Smooth muscle cell (in vitro differentiated cells): ENCODE measurements around the gene PRAMEF12. TPM values are rescaled to one million over a fixed set of nuclear protein-coding genes. Genes with fewer than 3 reads are reported as not detected.
"Not testable (repeated sequence)": the region's sequence is repeated elsewhere in the genome, so short reads cannot be mapped to it uniquely, and the experiment has no call there.

Experiments
- DNase-seq: peaks from one replicate; lab custom pipeline; 2025; ENCODE audit not compliant: unreplicated experiment; lab: John Stamatoyannopoulos, UW
- H2AFZ ChIP-seq: fragments of 200-600 bp; sonication (generic); 2 replicates; pipeline ENCODE4 v1.6.0; 2016; ENCODE audit warnings: antibody characterized with exemption, low read depth, mild to moderate bottlenecking
- H3F3A ChIP-seq: fragments of 200-600 bp; sonication (generic); 2 replicates; pipeline ENCODE4 v1.6.0; 2017; ENCODE audit warnings: antibody characterized with exemption, low read depth
- H3K27ac ChIP-seq: fragments of 200-600 bp; sonication (generic); 2 replicates; pipeline ENCODE4 v1.5.1; 2016; ENCODE audit warnings: low read depth, mild to moderate bottlenecking
- H3K27me3 ChIP-seq: fragments of 200-600 bp; sonication (generic); 2 replicates; pipeline ENCODE4 v1.6.1; 2016; ENCODE audit warnings: low read depth, mild to moderate bottlenecking
- H3K36me3 ChIP-seq: fragments of 200-600 bp; sonication (generic); 2 replicates; pipeline ENCODE4 v1.5.1; 2016; ENCODE audit warnings: low read depth
- H3K4me1 ChIP-seq: fragments of 200-600 bp; sonication (generic); 2 replicates; pipeline ENCODE4 v1.5.1; 2016; ENCODE audit warnings: low read depth
- H3K4me2 ChIP-seq: fragments of 200-600 bp; sonication (generic); 2 replicates; pipeline ENCODE4 v1.6.0; 2016; ENCODE audit warnings: mild to moderate bottlenecking
- H3K4me3 ChIP-seq: fragments of 200-600 bp; sonication (generic); 2 replicates; pipeline ENCODE4 v1.5.1; 2016; ENCODE audit warnings: mild to moderate bottlenecking
- H3K79me2 ChIP-seq: fragments of 200-600 bp; sonication (generic); 2 replicates; pipeline ENCODE4 v1.6.0; 2016; ENCODE audit warnings: low read depth, mild to moderate bottlenecking
- H3K9ac ChIP-seq: fragments of 200-600 bp; sonication (generic); 2 replicates; pipeline ENCODE4 v1.6.0; 2016; ENCODE audit warnings: low read depth
- H3K9me3 ChIP-seq: fragments of 200-600 bp; sonication (generic); replicated peaks from 2 replicates; pipeline ENCODE4 v1.5.1; 2016; ENCODE audit warnings: low read depth
- H4K20me1 ChIP-seq: fragments of 200-600 bp; sonication (generic); 2 replicates; pipeline ENCODE4 v1.6.0; 2016; ENCODE audit warnings: low read depth
- CTCF ChIP-seq: fragments of 200-600 bp; sonication (generic); IDR thresholded peaks from 2 replicates; pipeline ENCODE4 v1.5.1; 2017; ENCODE audit warnings: borderline replicate concordance, mild to moderate bottlenecking, antibody characterized with exemption; ENCODE audit not compliant: insufficient read depth, poor library complexity, severe bottlenecking
- WGBS: methylation state at CpG from one replicate; pipeline ENCODE4 v1.1.7; 2016; ENCODE audit warnings: low lambda C conversion rate; 5-methylcytosine and 5-hydroxymethylcytosine counted together
- polyA plus RNA-seq: library from polyadenylated mRNA; unstranded; fragments of >200 nt; fragmentation: Nextera tagmentation; extraction: Ambion mirVana; gene quantifications from 2 replicates; pipeline ENCODE4 v1.2.1, GENCODE V29; 2016
- total RNA-seq: library from RNA; depleted of rRNA; stranded (reverse); fragments of >200 nt; gene quantifications from 2 replicates; pipeline ENCODE4 v1.2.3, GENCODE V29; 2014

PRAMEF12 gene
- total and polyA plus RNA-seq, 2 experiments from 2014 or later = not detected

DNA sequence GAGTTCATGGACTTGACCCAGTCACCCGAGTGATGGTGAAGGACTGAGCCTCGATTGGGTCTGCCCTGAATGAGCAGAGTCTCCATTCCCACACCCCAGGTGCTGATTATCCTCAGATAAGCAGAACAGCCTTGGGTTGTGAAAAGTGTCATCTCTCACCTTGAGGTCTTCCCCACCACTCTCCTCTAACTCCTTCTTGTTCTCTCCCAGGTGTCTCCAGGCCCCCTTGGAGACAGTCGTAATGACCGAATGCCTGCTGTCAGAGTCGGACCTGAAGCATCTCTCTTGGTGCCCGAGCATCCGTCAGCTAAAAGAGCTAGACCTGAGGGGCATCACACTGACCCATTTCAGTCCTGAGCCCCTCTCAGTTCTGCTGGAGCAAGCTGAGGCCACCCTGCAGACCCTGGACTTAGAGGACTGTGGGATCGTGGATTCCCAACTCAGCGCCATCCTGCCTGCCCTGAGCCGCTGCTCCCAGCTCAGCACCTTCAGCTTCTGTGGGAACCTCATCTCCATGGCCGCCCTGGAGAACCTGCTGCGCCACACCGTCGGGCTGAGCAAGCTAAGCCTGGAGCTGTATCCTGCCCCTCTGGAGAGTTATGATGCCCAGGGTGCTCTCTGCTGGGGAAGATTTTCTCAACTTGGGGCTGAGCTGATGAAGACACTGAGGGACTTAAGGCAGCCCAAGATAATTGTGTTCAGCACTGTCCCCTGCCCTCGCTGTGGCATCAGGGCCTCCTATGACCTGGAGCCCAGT, 3.4 kb downstream of the PRAMEF12 start:
- Histone ChIP-seq H3K4me3 (no peak overlapping the region), H3K9ac (no peak overlapping the region), H3K27me3 (no peaks in the 10 kb centered on the region), H4K20me1 (no peaks in the 10 kb centered on the region), H3K9me3 (no peaks in the 10 kb centered on the region), H3K79me2 (no peaks in the 10 kb centered on the region), H3K4me2 (no peak overlapping the region), H3K4me1 (no peaks in the 10 kb centered on the region), H3K36me3 (no peaks in the 10 kb centered on the region), H3F3A (no peaks in the 10 kb centered on the region), H3K27ac (no peak overlapping the region), H2AFZ (no peak overlapping the region)
- 93% methylated on average over 15 of the region's 15 CpGs for WGBS
- DNase-seq = no peak
- TF ChIP-seq CTCF = no peak

DNA sequence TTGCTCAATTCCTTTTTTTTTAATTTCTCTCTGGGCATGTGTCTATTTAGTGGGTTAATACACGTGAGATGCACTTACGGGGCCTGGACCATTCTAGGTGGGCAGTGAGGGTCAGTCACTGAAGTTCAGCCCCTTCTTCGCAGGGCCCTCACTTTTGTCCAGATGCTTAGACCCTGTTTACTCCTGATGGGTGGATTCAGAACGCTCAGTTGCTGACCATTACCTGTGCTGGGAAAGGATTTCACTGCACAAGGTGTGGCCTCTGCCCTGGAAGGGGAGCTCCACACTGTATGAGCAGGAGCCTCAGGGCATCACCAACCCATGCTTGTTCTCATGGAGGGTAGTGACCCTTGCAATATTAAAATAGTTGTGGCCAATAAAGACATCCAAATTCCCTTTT, 4.5 kb downstream of the PRAMEF12 start:
- Histone ChIP-seq H3K4me3 (no peak overlapping the region), H2AFZ (no peak overlapping the region), H3K27ac (no peak overlapping the region), H3K79me2 (no peaks in the 10 kb centered on the region), H3K9me3 (no peaks in the 10 kb centered on the region), H4K20me1 (no peaks in the 10 kb centered on the region), H3K27me3 (no peaks in the 10 kb centered on the region), H3K36me3 (no peaks in the 10 kb centered on the region), H3F3A (no peaks in the 10 kb centered on the region), H3K4me1 (no peaks in the 10 kb centered on the region), H3K4me2 (no peak overlapping the region), H3K9ac (no peak overlapping the region)
- DNase-seq = no peak
- WGBS = 92% methylated on average over 4 of the region's 4 CpGs
- no peak for TF ChIP-seq CTCF

DNA sequence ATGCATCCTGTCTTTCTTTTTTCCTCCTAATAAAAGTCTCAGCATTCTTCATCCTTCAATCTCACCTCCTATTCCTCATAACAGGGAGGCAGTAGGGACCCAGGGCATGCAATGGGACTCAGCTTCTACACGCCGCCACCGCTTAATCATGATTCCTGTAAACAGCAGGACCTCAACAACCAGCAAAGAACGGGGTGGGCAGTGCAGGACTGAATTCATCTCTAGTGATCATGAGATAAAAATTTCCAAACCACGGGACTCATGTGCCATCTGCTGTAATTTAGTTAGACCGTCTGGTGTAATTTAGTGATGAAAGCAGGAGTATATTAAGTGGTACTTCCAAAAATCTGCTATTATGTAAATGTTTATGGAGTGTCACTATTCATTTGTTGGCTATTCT, 5.4 kb downstream of the PRAMEF12 start:
- no peaks in the 10 kb centered on the region for H4K20me1 ChIP-seq
- H3K27ac ChIP-seq = no peak overlapping the region
- no peaks in the 10 kb centered on the region for H3K9me3 ChIP-seq
- H3K36me3 ChIP-seq = no peaks in the 10 kb centered on the region
- no peak overlapping the region for H2AFZ ChIP-seq
- H3K4me2 ChIP-seq = no peak overlapping the region
- no peaks in the 10 kb centered on the region for H3F3A ChIP-seq
- DNase-seq = no peak
- H3K9ac ChIP-seq = no peak overlapping the region
- H3K79me2 ChIP-seq = no peaks in the 10 kb centered on the region
- TF ChIP-seq CTCF = no peak
- 89% methylated on average over 6 of the region's 6 CpGs for WGBS
- no peaks in the 10 kb centered on the region for H3K27me3 ChIP-seq
- H3K4me1 ChIP-seq = no peaks in the 10 kb centered on the region
- H3K4me3 ChIP-seq = no peak overlapping the region

- not testable (repeated sequence) for H3K9me3 ChIP-seq, H3F3A ChIP-seq, H4K20me1 ChIP-seq, H3K27ac ChIP-seq, H3K79me2 ChIP-seq, H3K4me3 ChIP-seq, H3K4me2 ChIP-seq, DNase-seq, H2AFZ ChIP-seq, H3K4me1 ChIP-seq, H3K27me3 ChIP-seq, H3K36me3 ChIP-seq, H3K9ac ChIP-seq
- WGBS = 36% methylated on average over 5 of the region's 5 CpGs
Observed at GRCh38 chr1:12781488-12781887, 8.0 kb downstream of the PRAMEF12 start.

GRCh38 chr1:12783783-12784182, 10.2 kb downstream of the PRAMEF12 start:
- 53% methylated on average over 6 of the region's 7 CpGs for WGBS
- not testable (repeated sequence) for H3K27me3 ChIP-seq, H4K20me1 ChIP-seq, H3F3A ChIP-seq, DNase-seq, H3K27ac ChIP-seq, H3K4me1 ChIP-seq, H3K36me3 ChIP-seq, H3K9me3 ChIP-seq, H3K9ac ChIP-seq, H2AFZ ChIP-seq, H3K4me3 ChIP-seq, H3K4me2 ChIP-seq, H3K79me2 ChIP-seq

GRCh38 chr1:12784729-12785128, 11.2 kb downstream of the PRAMEF12 start:
- H3F3A ChIP-seq, H3K27me3 ChIP-seq, H3K27ac ChIP-seq, H3K4me1 ChIP-seq, H3K4me2 ChIP-seq, DNase-seq, H3K9ac ChIP-seq, H3K9me3 ChIP-seq, H3K4me3 ChIP-seq, H2AFZ ChIP-seq, H3K36me3 ChIP-seq, H4K20me1 ChIP-seq, H3K79me2 ChIP-seq: not testable (repeated sequence)
- 76% methylated on average over 8 of the region's 8 CpGs for WGBS
